SK-N-SH treated with all-trans-retinoic acid at 6 μM for 48 hours (cell line): ENCODE data around the gene FAM3D.

Source experiments
- ARNTL ChIP-seq: fragments of 450-650 bp; formaldehyde crosslinking; IDR thresholded peaks from 2 replicates; pipeline ENCODE4 v1.5.0; 2020; ENCODE audit warnings: low read depth, mild to moderate bottlenecking, moderate library complexity, borderline replicate concordance
- BACH2 ChIP-seq: fragments of 250-450 bp; sonication (Bioruptor Pico); IDR thresholded peaks from 2 replicates; pipeline ENCODE4 v1.9.0; 2021; ENCODE audit warnings: mild to moderate bottlenecking, borderline replicate concordance
- CSDC2 ChIP-seq: fragments of 250-450 bp; sonication (Bioruptor Pico); IDR thresholded peaks from 2 replicates; pipeline ENCODE4 v1.5.0; 2020; ENCODE audit warnings: mild to moderate bottlenecking, moderate library complexity
- POU6F1 ChIP-seq: fragments of 250-450 bp; sonication (Bioruptor Pico); IDR thresholded peaks from 2 replicates; pipeline ENCODE4 v1.8.0; 2021; ENCODE audit warnings: low read depth, mild to moderate bottlenecking, moderate library complexity, borderline replicate concordance
- RARB ChIP-seq: fragments of 250-450 bp; sonication (Bioruptor Pico); IDR thresholded peaks from 2 replicates; pipeline ENCODE4 v1.8.0; 2021; ENCODE audit warnings: mild to moderate bottlenecking, moderate library complexity
- ZFP3 ChIP-seq: fragments of 250-450 bp; sonication (Bioruptor Pico); IDR thresholded peaks from 2 replicates; pipeline ENCODE4 v1.5.0; 2020; ENCODE audit warnings: mild to moderate bottlenecking, moderate library complexity
- ZNF565 ChIP-seq: fragments of 450-650 bp; formaldehyde crosslinking; conservative IDR thresholded peaks from 2 replicates; pipeline ENCODE4 v1.5.0; 2020; ENCODE audit warnings: low read depth, mild to moderate bottlenecking, moderate library complexity
- ZNF70 ChIP-seq: fragments of 450-650 bp; formaldehyde crosslinking; IDR thresholded peaks from 2 replicates; pipeline ENCODE4 v1.5.0; 2020; ENCODE audit warnings: mild to moderate bottlenecking, moderate library complexity
- ZNF8 ChIP-seq: fragments of 450-650 bp; formaldehyde crosslinking; IDR thresholded peaks from 2 replicates; pipeline ENCODE4 v1.5.0; 2020; ENCODE audit warnings: mild to moderate bottlenecking, moderate library complexity
- TF ChIP-seq, protein P1 (sequence below): fragments of 250-450 bp; sonication (Bioruptor Pico); IDR thresholded peaks from 2 replicates; pipeline ENCODE4 v1.5.1; 2021; ENCODE audit warnings: mild to moderate bottlenecking, moderate library complexity

- TF ChIP-seq BACH2 (CRISPR knock-in tag) (no peak), RARB (CRISPR knock-in tag) (no peak), ZFP3 (CRISPR knock-in tag) (no peak), ARNTL (no peak), POU6F1 (no peak), ZNF70 (no peak), CSDC2 (no peak), ZNF8 (no peak), ZNF565 (no peak)
- TF ChIP-seq, protein P1, sequence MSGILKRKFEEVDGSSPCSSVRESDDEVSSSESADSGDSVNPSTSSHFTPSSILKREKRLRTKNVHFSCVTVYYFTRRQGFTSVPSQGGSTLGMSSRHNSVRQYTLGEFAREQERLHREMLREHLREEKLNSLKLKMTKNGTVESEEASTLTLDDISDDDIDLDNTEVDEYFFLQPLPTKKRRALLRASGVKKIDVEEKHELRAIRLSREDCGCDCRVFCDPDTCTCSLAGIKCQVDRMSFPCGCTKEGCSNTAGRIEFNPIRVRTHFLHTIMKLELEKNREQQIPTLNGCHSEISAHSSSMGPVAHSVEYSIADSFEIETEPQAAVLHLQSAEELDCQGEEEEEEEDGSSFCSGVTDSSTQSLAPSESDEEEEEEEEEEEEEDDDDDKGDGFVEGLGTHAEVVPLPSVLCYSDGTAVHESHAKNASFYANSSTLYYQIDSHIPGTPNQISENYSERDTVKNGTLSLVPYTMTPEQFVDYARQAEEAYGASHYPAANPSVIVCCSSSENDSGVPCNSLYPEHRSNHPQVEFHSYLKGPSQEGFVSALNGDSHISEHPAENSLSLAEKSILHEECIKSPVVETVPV (CRISPR knock-in tag), result no peak
Observed at GRCh38 chr3:58688574-58688973, 22.0 kb upstream of the FAM3D start.
